Omental fat pad (tissue), 4 donors: ENCODE measurements around the gene ZMYM3. TPM values are rescaled to one million over a fixed set of nuclear protein-coding genes. Genes with fewer than 3 reads are reported as not detected.
"Not testable (repeated sequence)": the region's sequence is repeated elsewhere in the genome, so short reads cannot be mapped to it uniquely, and the experiment has no call there.

Source experiments
- ATAC-seq: fragments of 150-250 bp; one replicate; pipeline ENCODE4 v1.9.1; 2016; ENCODE audit warnings: mild to moderate bottlenecking, moderate library complexity; ENCODE audit not compliant: low FRiP score
- DNase-seq: peaks from one replicate; pipeline ENCODE4 v3.0.0-alpha.2; 2019; ENCODE audit warnings: low spot score
- total RNA-seq, 4 donors: library from RNA; depleted of rRNA; stranded (reverse); fragments of >200 nt; gene quantifications; one replicate each; pipeline ENCODE4 v1.1.0, GENCODE V29; 2016
- TF ChIP-seq, protein P1 (sequence below), 3 donors: fragments of 450-650 bp; IDR thresholded peaks; one replicate each; pipeline ENCODE4 v1.5.1; 2016 to 2017; ENCODE audit warnings: antibody characterized with exemption in 3 of 3, mild to moderate bottlenecking in 3 of 3, moderate library complexity in 2 of 3

Gene ZMYM3
- total RNA-seq, 4 donors from 2014 or later = 3.8 to 14.8 (median 11.2) TPM

DNA sequence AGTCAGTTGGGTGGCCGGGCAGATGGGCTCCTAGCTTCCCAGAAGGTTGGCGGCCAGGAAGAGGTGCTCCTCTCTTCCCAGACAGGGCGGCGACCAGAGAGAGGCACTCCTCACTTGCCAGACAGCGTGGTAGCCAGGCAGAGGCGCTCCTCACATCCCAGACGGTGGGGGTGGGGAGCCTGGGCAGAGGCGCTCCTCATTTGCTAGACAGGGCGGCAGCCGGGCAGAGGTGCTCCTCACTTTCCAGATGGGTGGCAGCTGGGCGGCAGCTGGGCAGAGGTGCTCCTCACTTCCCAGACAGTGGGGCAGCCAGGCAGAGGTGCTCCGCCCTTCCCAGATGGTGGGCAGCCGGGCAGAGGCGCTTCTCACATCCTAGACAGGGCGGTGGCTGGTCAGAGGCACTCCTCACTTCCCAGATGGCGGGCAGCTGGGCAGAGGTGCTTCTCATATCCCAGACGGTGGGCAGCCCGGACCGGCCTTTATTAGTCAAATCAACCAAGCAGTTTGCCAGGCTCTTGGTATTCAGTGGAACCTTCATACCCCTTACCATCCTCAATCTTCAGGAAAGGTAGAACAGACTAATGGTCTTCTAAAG lies 16.0 kb upstream of the ZMYM3 start:
- TF ChIP-seq, protein P1, sequence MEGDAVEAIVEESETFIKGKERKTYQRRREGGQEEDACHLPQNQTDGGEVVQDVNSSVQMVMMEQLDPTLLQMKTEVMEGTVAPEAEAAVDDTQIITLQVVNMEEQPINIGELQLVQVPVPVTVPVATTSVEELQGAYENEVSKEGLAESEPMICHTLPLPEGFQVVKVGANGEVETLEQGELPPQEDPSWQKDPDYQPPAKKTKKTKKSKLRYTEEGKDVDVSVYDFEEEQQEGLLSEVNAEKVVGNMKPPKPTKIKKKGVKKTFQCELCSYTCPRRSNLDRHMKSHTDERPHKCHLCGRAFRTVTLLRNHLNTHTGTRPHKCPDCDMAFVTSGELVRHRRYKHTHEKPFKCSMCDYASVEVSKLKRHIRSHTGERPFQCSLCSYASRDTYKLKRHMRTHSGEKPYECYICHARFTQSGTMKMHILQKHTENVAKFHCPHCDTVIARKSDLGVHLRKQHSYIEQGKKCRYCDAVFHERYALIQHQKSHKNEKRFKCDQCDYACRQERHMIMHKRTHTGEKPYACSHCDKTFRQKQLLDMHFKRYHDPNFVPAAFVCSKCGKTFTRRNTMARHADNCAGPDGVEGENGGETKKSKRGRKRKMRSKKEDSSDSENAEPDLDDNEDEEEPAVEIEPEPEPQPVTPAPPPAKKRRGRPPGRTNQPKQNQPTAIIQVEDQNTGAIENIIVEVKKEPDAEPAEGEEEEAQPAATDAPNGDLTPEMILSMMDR (IDR thresholded peaks at IDR 0.05) = no peak
- no peak for ATAC-seq
- DNase-seq = no peak

DNA sequence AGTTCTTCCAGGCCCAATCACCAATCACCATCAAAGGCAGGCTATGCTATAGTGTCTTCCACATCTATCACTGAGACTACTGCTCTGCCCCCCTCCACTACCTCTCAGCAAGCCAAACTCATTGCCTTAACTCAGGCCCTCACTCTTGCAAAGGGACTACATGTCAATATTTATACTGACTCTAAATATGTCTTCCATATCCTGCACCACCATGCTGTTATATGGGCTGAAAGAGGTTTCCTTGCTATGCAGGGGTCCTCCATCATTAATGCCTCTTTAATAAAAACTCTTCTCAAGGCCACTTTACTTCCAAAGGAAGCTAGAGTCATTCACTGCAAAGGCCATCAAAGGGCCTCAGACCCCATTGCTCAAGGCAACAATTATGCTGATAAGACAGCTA lies 14.7 kb upstream of the ZMYM3 start:
- ATAC-seq, DNase-seq: not testable (repeated sequence)

DNA sequence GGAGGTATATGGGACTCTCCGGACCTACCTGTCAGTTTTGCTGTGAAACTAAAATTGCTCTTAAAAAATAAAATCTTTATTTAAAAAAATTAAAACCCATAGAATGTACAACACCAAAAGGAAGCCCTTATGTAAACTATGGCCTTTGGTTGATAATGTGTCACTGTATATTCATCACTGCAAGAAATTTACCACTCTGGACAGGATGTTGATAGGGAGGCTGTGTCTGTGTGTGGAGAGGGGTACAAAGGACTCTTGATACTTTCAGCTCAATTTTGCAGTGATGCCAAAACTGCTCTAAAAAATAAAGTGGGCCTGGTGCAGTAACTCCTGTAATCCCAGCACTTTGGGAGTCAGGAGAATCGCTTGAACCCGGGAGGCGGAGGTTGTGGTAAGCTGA lies 2.9 kb upstream of the ZMYM3 start:
- DNase-seq (no peak), ATAC-seq (no peak)
- TF ChIP-seq, protein P1 (IDR thresholded peaks at IDR 0.05) = no peak

DNA sequence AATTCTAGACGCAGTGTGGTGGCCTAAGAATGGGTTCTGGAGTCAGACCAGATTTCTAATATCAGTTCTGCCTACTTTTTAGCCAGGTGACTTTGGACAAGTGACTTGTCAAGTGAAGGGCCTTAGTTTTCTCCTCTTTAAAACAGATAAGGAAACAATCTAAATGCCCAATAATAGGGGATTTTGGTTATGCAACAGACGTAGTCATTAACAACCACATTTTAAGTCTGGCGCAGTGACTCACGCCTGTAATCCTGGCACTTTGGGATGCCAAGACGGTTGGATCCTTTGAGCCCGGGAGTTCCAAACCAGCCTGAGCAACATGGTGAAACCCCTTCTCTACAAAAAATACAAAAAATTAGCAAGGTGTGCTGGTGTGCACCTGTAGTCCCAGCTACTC lies 2.1 kb upstream of the ZMYM3 start:
- no peak for DNase-seq

DNA sequence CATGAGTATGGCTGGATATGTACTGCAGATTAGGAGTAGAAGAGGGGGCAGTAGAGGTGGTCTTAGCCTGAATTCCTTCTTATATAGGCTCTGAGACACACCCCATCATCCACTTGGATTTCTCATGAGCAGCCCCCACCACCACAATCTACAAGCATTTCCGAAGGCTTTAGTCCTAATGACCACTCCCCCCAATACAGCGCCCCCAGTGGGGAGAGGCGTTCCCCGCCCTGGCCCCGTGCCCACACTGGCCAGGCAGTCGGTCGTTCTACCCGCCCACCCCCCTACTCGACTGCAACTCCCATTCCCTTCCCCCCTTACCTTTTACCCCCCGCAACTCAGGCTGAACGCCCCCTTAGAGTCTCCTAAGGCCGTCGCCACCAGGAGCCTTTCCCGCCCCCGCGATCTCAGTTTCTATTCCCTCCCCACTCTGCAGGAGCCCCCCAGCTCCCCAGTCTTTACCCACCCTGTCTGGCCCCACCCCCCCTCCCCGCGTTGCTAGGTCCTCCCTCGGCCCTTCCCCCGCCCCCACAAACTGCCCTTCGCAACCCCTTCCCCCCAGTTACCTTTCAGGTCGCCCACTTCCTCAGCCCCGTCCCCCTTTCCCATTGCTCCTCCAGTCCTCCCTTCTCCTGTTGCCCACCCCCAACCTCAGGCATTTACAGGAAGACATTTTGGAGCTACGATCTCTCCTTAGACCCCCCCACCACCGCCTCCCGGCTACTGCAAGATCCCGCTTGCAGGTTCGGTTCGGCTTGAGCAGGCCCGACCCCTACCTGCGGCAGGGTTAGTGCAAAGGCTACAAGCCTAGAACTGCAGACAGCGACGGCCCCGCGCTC lies 468 bp downstream of the ZMYM3 start:
- no peak for ATAC-seq
- DNase-seq = no peak
- TF ChIP-seq, protein P1 (IDR thresholded peaks at IDR 0.05) = no peak

More for the DNA sequence above, 2.1 kb upstream of the ZMYM3 start:
- TF ChIP-seq, protein P1 (IDR thresholded peaks at IDR 0.05) = no peak
- ATAC-seq = no peak

DNA sequence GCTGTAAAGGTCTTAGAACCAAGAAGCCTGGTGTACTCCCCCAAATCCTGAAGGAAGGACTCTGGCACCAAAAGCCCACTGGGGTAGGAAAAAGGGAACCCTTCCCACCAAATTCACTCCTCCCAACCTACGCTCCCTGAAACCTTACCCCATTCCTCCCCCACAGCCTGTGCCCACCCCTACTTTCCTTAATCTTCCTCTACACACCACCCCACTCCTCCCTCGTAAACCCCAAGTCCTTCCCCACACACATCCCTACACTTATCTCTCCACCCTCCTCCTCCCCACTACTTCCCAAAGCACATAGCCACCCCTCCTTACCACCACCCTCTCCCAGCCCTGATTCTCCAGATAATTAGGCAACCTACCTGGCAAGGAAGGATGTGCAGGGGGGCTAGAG lies 1.7 kb downstream of the ZMYM3 start:
- ATAC-seq = no peak
- no peak for DNase-seq
- TF ChIP-seq, protein P1 (IDR thresholded peaks at IDR 0.05) = no peak

DNA sequence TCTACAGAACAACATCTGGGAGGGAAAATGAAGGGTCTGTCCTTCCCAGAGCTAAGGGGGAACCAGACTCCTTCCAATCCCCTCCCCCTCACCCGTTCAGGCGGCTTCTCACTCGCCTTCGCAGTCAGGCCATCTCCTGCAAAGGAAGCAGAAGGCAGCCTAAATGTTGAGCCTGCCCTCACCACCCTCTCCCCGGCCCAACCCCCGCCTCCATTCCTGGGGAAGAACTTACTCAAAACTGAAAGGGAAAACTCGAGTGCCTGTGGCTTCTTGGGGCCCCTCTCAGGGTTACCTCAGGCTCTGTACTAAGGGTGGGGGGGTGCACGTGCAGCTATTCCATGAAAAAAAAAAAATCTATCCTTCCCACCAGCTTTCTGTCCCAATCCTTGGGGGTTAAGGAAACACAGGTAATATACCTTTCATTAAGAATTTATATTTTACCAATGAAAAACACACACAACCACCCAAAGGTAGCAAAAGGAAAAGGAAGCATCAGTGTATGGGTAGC lies 2.4 kb downstream of the ZMYM3 start:
- TF ChIP-seq, protein P1 (IDR thresholded peaks at IDR 0.05) = no peak
- no peak for ATAC-seq
- no peak for DNase-seq
